ENCODE measurements around the gene GAS6. TPM values are rescaled to one million over a fixed set of nuclear protein-coding genes. Genes with fewer than 3 reads are reported as not detected.
"Not testable (repeated sequence)": the region's sequence is repeated elsewhere in the genome, so short reads cannot be mapped to it uniquely, and the experiment has no call there.

Gene GAS6
- polyA plus RNA-seq, 1 donor from 2014 or later = 52.4 TPM

DNA sequence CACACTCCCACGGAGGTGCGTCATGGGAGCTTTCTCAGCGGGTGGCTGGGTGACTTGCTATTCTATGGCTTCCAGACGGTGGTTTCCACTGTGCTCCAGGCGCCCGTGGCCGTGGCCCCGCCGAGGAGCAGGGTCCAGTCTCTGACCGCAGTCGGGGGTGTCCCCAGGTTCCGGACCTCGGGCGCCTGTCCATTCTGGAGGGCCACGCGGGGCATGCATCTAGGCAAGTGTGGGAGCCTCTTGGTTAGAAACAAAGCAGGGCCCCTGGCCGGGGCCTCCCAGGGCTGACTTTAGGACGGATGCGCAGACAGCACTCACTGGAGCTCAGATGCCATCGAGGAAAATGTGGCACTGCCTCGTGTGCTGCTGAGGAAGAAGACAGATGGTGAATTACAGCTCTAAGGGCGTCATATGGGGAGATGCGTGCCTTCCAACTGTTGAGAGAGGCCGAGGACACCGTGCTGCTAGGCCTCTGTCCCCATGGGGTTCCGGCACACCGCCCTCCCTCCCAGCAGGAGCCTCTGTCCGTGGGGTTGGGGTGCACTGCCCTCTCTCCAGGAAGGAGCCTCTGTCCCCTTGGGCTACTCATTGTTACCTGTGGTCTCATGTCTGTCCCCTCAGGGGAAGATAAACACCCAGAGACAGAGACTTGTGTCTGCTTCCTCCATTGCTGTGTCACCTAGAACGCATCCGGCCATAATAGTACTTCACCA is 66.8 kb downstream of the GAS6 start:
- Histone ChIP-seq H3K9ac (ENCODE audit: low read length) (no peak overlapping the region), H3K4me3 (ENCODE audit: low read length) (no peak overlapping the region), H2AFZ (ENCODE audit: low read depth, low read length) (no peak overlapping the region), H3K4me2 (ENCODE audit: low read length) (no peak overlapping the region), H3K9me2 (ENCODE audit: insufficient read depth, low read length) (no peaks in the 10 kb centered on the region), H3K9me3 (ENCODE audit: low read length) (no peaks in the 10 kb centered on the region), H3K27me3 (ENCODE audit: insufficient read depth, low read depth, low read length) (no peaks in the 10 kb centered on the region), H3K79me2 (replicated peaks; ENCODE audit: insufficient read depth, low read length) (no peaks in the 10 kb centered on the region), H3K36me3 (ENCODE audit: insufficient read depth, low read length) (no peaks in the 10 kb centered on the region), H4K20me1 (ENCODE audit: insufficient read depth) (no peaks in the 10 kb centered on the region), H3F3A (ENCODE audit: insufficient read depth, low read length, poor library complexity, severe bottlenecking) (no peaks in the 10 kb centered on the region), H3K27ac (ENCODE audit: low read length) (no peak overlapping the region)
- TF ChIP-seq, protein P1, sequence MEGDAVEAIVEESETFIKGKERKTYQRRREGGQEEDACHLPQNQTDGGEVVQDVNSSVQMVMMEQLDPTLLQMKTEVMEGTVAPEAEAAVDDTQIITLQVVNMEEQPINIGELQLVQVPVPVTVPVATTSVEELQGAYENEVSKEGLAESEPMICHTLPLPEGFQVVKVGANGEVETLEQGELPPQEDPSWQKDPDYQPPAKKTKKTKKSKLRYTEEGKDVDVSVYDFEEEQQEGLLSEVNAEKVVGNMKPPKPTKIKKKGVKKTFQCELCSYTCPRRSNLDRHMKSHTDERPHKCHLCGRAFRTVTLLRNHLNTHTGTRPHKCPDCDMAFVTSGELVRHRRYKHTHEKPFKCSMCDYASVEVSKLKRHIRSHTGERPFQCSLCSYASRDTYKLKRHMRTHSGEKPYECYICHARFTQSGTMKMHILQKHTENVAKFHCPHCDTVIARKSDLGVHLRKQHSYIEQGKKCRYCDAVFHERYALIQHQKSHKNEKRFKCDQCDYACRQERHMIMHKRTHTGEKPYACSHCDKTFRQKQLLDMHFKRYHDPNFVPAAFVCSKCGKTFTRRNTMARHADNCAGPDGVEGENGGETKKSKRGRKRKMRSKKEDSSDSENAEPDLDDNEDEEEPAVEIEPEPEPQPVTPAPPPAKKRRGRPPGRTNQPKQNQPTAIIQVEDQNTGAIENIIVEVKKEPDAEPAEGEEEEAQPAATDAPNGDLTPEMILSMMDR (IDR thresholded peaks at IDR 0.05; ENCODE audit: poor library complexity, severe bottlenecking) = no peak
- TF ChIP-seq POLR2AphosphoS5 (IDR thresholded peaks at IDR 0.05) (no peak), EZH2 (IDR thresholded peaks at IDR 0.05; ENCODE audit: borderline replicate concordance, insufficient read depth, low read length, poor library complexity, severe bottlenecking) (no peak)

DNA sequence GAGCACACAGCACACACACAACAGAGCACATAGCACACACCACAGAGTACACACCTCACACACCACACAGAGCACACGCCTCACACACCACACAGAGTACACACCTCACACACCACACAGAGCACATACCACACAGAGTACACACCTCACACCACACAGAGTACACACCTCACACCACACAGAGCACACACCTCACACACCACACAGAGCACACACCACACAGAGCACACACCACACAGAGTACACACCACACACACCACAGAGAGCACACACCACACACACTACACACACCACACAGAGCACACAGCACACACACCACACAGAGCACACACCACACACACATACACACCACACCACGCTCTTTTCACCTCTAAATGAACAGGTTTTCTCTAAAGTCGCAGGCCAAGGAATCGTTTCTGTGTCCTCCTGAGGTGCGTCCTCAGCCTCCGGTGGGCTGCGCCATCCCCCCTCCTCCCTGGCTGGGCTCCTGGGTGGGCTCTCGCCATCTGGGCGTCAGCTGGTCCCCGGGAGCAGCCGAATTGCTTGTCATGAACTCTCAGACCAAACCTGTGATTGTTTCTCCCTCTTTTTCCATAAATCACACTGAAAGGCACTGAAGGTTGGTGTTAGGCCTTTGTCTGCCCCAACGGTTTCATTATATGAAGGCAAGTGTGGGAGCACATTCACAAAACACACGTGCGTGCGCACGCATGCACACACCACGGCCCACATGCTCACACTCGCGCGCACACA is 67.5 kb downstream of the GAS6 start:
- TF ChIP-seq MXI1 (conservative IDR thresholded peaks at IDR 0.05; ENCODE audit: poor library complexity, severe bottlenecking) (no peak), SMC3 (conservative IDR thresholded peaks at IDR 0.05; ENCODE audit: poor library complexity) (no peak), RAD21 (conservative IDR thresholded peaks at IDR 0.05) (no peak), EP300 (conservative IDR thresholded peaks at IDR 0.05; ENCODE audit: poor library complexity, severe bottlenecking) (no peak), EZH2 (IDR thresholded peaks at IDR 0.05; ENCODE audit: borderline replicate concordance, insufficient read depth, low read length, poor library complexity, severe bottlenecking) (no peak), TAF1 (IDR thresholded peaks at IDR 0.05; ENCODE audit: low read depth) (no peak), POLR2AphosphoS5 (IDR thresholded peaks at IDR 0.05) (no peak)
- TF ChIP-seq, protein P2, sequence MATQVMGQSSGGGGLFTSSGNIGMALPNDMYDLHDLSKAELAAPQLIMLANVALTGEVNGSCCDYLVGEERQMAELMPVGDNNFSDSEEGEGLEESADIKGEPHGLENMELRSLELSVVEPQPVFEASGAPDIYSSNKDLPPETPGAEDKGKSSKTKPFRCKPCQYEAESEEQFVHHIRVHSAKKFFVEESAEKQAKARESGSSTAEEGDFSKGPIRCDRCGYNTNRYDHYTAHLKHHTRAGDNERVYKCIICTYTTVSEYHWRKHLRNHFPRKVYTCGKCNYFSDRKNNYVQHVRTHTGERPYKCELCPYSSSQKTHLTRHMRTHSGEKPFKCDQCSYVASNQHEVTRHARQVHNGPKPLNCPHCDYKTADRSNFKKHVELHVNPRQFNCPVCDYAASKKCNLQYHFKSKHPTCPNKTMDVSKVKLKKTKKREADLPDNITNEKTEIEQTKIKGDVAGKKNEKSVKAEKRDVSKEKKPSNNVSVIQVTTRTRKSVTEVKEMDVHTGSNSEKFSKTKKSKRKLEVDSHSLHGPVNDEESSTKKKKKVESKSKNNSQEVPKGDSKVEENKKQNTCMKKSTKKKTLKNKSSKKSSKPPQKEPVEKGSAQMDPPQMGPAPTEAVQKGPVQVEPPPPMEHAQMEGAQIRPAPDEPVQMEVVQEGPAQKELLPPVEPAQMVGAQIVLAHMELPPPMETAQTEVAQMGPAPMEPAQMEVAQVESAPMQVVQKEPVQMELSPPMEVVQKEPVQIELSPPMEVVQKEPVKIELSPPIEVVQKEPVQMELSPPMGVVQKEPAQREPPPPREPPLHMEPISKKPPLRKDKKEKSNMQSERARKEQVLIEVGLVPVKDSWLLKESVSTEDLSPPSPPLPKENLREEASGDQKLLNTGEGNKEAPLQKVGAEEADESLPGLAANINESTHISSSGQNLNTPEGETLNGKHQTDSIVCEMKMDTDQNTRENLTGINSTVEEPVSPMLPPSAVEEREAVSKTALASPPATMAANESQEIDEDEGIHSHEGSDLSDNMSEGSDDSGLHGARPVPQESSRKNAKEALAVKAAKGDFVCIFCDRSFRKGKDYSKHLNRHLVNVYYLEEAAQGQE (IDR thresholded peaks at IDR 0.05; ENCODE audit: borderline replicate concordance) = no peak
- TF ChIP-seq, protein P1 (IDR thresholded peaks at IDR 0.05; ENCODE audit: poor library complexity, severe bottlenecking) = no peak
- H3K4me2 ChIP-seq (ENCODE audit: low read length) = no peak overlapping the region
- no peak overlapping the region for H3K9ac ChIP-seq (ENCODE audit: low read length)
- no peak overlapping the region for H2AFZ ChIP-seq (ENCODE audit: low read depth, low read length)
- no peaks in the 10 kb centered on the region for H3K36me3 ChIP-seq (ENCODE audit: insufficient read depth, low read length)
- H3K27me3 ChIP-seq (ENCODE audit: insufficient read depth, low read depth, low read length) = no peaks in the 10 kb centered on the region
- H4K20me1 ChIP-seq (ENCODE audit: insufficient read depth) = no peaks in the 10 kb centered on the region
- no peaks in the 10 kb centered on the region for H3K79me2 ChIP-seq (replicated peaks; ENCODE audit: insufficient read depth, low read length)
- H3K9me2 ChIP-seq (ENCODE audit: insufficient read depth, low read length) = no peaks in the 10 kb centered on the region
- no peak overlapping the region for H3K27ac ChIP-seq (ENCODE audit: low read length)
- H3K9me3 ChIP-seq (ENCODE audit: low read length) = no peaks in the 10 kb centered on the region
- no peaks in the 10 kb centered on the region for H3F3A ChIP-seq (ENCODE audit: insufficient read depth, low read length, poor library complexity, severe bottlenecking)
- no peak overlapping the region for H3K4me3 ChIP-seq (ENCODE audit: low read length)

DNA sequence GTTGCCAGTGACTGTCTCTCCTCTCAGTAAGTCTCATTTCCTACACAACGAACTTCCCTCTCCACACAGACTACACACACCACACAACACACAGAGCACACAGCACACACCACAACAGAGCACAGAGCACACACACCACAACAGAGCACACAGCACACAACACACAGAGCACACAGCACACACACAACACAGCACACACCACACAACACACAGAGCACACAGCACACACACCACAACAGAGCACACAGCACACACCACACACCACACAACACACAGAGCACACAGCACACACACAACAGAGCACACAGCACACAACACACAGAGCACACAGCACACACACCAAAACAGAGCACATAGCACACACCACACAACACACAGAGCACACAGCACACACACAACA is 68.5 kb downstream of the GAS6 start:
- not testable (repeated sequence) for H3K9me3 ChIP-seq (ENCODE audit: low read length); H3K36me3 ChIP-seq (ENCODE audit: insufficient read depth, low read length); H3K9ac ChIP-seq (ENCODE audit: low read length); H3K4me2 ChIP-seq (ENCODE audit: low read length); H3K4me3 ChIP-seq (ENCODE audit: low read length); H3K27ac ChIP-seq (ENCODE audit: low read length); H2AFZ ChIP-seq (ENCODE audit: low read depth, low read length); H3K79me2 ChIP-seq (replicated peaks; ENCODE audit: insufficient read depth, low read length); H3K27me3 ChIP-seq (ENCODE audit: insufficient read depth, low read depth, low read length); H3F3A ChIP-seq (ENCODE audit: insufficient read depth, low read length, poor library complexity, severe bottlenecking); H4K20me1 ChIP-seq (ENCODE audit: insufficient read depth); H3K9me2 ChIP-seq (ENCODE audit: insufficient read depth, low read length)
